Measurements from ENCODE around the gene COL5A3.
"Not testable (repeated sequence)": the region's sequence is repeated elsewhere in the genome, so short reads cannot be mapped to it uniquely, and the experiment has no call there.

The COL5A3 gene

DNA sequence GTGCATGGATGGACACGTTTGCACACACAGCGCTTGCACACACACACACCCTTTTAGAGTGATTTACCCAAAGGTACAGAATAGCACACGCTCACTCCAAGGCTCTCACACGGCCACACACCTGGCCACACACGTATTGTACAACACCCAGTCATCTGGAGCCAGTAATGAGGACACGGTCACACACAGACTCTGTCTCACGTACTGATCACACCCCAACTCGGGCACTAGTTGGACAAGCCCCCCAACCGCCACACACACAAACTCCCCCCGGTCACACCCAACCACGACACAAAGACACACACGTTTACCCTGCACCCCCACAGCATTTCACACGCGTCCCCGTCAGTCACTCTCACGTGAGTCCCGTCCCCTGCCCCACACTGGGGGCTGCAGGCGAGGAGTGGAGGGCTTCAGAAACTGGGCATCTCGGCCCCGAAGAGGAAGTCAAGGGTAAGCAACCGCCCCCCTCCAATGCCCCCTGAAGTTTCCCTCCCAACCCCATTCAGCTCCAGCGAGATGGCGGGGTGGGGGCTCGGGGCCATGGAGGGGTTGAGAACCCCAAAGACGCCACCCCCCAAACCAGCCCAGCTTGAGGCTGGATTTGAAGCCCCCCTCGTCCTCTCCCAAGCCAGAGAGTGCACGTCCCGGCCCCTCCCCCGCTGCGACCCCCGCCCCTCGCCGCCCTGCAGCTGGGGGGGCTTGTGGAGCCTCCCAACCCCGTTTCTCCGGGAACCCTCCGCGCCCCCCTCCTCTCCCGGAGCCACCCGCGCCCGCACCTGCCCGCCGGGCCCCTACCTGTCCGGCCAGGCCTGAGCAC lies 74.6 kb downstream of the COL5A3 start:
- DNase-seq, result no peak

DNA sequence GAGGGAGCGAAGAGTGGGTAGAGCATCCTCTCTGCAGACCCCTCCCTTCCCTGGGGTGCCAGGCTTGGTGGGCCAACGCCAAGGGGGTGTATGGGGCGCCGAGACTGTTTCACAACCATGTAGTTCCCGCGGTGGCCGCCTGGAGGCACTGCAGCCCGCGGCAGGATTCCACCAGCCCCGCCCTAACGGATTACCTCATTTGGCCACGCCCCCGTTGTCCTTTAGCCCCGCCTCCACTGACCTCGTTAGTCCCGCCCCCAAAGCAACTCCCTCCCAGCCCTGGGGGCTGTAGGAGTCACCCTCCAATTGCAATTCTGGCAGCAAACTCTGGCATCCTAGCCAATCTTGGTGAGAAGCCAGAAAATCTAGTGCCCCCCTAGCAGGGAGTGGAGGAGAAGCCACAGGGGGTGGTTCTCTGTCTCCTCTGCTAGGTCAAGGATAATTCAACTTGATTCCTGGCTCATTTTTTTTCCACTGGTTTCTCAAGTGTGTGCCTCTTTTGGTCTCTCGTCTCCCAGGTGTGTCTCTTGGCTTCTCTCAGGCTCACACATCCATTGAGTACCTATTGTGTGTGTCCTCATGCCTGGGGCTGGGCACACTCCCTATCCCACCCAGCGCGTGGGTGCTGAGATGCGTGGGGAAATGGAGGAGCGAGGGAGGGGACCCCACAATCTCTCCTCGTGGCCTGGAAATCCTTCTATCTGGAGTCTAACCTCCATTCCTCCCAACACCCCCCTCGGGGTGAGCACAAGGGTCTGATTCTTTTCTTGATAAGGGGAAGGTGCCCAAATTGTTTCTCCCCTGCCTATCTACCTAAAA lies 76.0 kb downstream of the COL5A3 start:
- no peak for DNase-seq

DNA sequence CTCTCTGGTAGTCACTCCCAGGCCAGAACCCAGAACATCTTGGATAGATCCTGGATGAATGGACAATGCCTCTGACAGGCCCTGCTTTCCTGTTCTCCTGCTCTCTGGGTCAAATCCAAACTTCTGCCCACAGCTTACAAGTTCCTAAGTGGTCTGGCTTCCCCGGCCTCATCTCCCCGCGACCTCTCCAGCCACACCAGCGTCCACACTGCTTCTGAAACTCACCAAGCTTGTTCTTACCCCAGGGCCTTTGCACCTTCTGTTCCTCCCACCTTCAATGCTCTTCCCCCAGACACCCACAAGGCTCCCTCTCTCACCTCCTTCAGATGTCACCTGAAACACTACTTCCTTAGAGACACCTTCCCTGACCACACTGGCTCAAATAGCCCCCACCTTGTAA lies 77.5 kb downstream of the COL5A3 start:
- DNase-seq, result no peak

DNA sequence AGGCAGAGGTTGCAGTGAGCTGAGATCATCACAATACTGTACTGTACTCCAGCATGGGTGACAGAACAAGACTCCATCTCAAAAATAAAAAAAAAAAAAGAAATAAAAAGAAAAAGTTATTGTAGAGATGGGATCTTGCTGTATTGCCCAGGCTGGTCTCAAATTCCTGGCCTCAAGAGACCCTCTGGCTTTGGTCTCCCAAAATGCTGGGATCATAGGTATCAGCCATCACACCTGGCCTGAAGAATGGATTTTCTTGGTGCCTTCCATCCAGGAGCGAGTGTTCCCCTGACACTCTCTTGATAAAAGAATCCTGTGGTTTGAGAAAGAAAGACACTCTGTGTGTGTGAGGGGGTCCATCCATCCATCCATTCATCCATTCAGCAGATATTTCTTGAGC lies 78.7 kb downstream of the COL5A3 start:
- no peak for DNase-seq

DNA sequence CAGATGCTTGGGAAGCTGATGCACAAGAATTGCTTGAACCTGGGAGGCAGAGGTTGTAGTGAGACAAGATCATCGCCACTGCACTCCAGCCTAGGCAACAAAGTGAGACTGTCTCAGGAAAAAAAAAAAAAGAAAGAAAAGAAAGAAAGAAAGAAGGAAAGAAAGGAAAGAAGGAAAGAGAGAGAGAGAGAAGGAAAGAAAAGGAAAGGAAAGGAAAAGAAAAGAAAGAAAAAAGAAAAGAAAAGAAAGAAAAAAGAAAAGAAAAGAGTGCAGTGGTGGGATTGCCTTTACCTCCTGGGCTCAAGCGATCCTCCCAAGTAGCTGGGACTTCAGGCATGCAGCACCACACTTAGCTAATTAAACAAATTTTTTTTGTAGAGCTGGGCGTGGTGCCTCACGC lies 86.9 kb downstream of the COL5A3 start:
- no peak for DNase-seq

DNA sequence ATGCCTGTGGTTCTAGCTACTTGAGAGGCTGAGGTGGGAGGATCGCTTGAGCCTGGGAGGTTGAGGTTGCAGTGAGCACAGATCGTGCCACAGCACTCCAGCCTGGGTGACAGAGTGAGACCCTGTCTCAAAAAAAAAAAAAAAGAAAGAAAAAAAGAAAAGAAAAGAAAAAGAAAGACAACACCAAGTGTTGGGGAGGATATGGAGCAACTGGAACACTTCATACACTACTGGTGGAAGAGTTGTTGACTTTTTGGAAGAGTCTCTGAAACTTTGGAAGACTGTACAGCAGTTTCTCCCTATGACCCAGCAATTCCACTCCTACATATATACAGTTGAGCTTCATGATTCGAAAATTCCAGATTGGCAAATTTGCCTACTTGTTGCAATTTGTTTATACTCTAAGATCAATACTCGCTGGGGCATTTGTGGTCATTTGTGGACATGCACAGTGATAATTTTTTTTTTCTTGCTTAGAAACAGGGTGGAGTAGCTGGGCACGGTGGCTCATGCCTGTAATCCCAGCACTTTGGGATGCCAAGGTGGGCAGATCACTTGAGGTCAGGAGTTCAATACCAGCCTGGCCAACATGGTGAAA lies 87.4 kb downstream of the COL5A3 start:
- DNase-seq, result not testable (repeated sequence)

DNA sequence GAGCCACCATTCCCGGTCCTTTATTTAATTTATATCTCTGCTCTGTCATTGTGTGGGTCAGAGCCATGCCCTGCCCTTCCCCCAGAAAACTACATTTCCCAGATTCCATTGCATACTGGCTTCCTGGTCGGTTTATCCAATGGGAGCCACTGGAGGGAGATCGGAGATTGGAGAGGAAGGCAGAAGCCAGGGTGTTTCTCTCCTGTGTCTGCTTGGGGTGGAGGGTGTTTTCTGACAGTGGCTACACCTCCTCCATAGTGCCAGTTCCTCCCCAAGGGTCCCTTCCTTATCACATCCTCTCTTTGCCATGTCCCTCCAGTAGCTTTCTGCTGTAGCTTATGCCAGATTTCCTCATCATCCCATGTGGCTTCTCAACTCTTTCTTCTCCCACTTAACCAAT lies 93.0 kb downstream of the COL5A3 start:
- DNase-seq, result no peak

DNA sequence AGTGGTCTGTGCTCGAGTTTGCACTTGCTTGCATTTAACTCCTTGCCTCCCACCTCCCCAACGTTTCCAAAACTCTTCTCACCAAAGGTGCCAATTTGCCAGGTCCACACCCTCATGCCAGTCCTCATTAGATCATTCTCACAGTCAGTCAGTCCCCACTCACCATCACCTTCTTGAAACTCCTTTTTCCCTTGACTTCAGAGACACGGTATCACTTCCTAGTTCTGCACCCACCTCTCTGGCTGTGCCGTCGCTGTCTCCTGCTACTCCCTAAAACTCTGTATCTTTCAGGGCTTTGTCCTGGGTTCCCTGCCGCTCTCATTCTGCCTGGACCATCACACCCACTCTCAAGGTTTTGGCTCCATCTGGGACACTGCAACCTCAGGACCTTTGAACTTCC lies 93.6 kb downstream of the COL5A3 start:
- no peak for DNase-seq

DNA sequence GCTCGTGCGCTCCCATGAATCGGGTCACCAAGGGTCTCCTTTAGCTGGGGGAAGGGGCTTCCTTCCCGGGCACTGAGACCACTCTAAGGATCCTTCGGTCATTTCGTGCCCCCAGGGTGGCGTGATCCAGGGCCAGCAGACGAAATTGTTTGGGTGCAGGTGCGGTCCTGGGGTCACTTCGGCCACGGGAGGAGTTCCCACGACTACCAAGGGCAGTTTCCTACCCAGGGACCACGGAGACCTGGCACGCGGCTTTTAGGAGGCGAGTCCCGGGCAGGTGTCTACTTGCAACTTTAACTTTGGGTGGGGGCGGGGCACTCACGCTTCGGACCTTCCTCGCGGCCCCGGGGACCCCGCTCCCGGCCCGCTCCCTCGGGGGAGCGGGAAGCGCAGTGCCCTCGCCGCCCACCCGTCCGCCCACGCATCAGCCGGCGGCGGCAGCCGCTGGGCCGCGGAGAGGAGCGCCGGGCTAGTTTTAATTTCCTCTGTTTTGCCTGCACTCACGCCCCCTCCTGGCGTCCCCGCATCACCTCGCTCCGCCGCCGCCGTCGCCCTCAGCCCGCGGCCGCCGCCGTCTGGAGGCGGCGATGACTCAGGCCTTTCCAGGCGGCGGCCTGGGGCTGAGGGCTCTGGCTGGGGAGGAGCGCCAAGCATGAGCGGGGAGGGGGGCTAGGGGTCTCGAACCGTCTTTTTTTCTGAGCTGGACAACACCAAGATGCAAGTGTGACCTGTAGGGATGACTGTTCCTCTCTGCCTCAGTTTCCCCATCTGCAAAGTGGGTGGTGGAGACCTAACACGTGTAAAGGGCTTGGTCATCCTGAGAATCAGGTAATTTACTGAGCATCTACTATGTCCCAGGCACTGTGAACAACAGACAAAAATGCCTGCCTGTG lies 95.7 kb downstream of the COL5A3 start:
- no peak for DNase-seq

DNA sequence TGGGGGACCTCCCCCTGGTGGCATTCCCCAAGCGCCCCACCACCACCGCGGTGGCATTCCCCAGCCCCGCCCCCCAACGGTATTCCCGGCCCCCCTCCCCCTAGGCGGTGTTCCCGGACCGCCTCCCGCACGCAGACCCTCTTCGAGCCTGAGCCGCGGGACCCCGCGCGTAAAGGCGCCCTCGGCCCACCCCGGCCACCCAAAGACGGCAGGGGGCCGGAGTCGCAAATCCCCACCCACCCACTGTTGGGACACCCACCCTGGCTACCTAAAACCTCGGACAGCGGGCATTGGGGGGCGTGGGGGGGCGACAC lies 96.3 kb downstream of the COL5A3 start:
- no peak for DNase-seq

DNA sequence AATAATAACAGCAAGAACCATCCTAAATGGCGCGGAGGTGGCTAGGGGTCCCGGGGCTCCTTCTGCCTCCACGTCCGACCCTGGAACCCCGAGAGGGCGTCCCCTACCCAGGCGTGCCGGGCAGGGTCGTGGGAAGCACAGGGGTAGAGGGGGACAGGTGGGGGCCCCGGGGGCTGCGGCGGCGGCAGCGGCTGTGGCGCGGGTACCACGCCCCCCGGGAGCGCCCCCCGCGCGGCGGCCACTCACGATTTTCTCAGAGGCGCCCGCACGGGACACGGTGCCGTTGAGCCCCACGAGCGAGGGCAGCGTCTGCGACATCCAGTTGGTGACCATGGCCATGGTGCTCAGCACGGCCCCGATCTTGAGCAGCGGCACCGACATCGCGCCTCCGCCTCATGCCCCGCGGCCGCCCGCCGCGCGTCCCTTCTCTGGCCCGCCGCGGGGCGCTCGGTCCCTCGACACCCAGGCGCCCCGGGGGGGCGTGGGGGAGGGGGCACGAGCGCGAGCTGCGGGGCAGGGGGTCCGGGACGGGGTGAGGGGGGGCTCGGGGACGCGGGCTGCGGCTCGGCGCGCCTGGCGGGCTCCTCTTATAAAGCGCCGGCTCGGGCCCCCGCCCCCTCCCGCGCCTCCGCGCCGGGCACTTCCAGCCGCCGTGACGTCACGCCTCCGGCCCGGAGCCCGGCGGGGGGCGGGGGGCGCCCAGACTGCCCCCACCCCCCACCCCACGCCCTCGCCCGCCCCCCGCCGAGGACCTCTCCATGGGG lies 96.9 kb downstream of the COL5A3 start:
- no peak for DNase-seq

DNA sequence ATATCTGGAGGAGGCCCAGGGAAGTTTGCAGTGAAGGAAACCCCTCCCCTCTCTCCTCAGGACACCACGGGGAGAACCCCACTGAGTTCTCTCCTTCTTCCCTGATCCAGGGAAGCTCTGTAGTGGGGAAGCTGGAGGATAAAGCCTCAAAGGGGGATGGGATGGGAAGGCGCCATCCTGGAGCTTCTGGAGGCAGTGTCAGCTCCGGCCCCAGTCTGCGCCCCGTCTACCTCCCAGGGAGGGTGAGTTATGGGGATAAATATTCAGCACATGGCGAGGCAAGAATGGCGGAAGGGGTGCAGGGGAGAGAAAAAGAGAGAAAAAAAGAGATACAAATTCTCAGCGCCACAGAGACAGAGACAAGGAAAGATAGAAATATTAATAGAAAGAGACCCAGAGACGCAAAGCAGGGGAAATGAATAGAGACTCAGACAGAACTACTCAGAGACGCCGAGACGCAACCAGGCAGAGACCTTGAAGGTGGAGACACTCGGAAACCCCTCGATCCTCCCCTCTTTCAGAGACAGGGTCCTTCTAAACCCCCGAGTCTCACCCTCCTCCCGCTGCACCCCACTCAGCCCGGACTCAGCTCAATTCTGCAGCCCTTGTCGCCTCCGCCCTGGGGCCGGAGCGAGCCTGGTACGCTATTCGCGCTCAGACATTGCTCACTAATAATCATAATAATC lies 97.6 kb downstream of the COL5A3 start:
- no peak for DNase-seq

DNA sequence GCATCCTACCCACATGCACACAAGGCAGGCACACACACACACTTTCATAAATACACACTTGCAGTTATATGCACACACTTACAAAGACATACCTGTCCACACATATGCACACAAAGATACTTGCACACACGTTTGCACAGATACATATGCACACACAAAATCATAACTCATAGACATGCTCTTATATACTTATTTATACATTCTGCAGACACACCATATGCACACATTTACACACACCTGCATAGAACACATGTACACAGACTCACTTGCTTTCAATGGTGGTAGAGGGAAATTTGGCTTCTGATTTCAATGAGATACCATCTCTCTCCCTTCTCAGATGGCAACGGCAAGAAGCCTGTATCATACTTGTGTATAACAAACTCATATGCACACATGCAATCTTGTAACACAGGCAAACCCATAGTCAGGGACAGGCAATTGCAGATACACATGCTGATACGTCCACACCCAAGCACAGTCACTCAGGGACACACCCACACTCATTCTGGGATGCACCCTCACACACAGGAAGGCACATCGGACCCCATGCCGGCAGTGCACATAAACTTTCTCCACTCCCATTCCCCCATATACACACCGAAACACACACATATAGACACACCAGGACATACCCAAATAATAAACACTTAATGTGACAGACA lies 98.6 kb downstream of the COL5A3 start:
- DNase-seq, result no peak

DNA sequence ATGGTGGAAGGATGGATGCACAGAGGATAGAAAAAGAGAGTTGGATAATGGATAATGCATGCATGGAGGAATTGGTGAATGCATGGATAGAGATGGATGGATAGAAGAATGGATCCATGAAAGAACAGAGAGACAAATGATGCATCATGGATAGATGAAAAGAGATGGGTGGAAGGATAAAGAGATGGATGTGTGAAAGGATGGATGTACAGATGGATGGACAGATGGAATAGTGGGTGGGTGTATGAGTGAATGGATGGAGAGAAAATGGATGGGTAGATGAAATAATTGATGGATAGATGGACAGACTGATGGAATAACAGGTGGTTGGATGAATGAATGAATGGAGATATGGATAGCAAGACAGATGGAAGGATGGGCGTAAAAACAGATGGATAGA lies 99.7 kb downstream of the COL5A3 start:
- DNase-seq, result no peak

Measured in NCI-H187 treated with DMSO at 0.1 percent for 48 hours (cell line).